KMS-11 (cell line): ENCODE results near the gene LGALS9.

Source experiments
- H2AFZ ChIP-seq: fragments of 200-600 bp; sonication (generic); 2 replicates; pipeline ENCODE4 v1.6.1; 2016; ENCODE audit warnings: antibody characterized with exemption, mixed run types, low read depth
- H3K27ac ChIP-seq: fragments of 200-600 bp; sonication (generic); 2 replicates; pipeline ENCODE4 v1.6.1; 2016; ENCODE audit warnings: mild to moderate bottlenecking, mixed run types
- H3K27me3 ChIP-seq: fragments of 200-600 bp; sonication (generic); 2 replicates; pipeline ENCODE4 v1.6.1; 2017; ENCODE audit warnings: mild to moderate bottlenecking, low read depth, mixed run types, moderate library complexity; ENCODE audit not compliant: insufficient read depth
- H3K36me3 ChIP-seq: fragments of 200-600 bp; sonication (generic); 2 replicates; pipeline ENCODE4 v1.6.1; 2017; ENCODE audit warnings: mild to moderate bottlenecking, mixed run types; ENCODE audit not compliant: insufficient read depth
- H3K4me1 ChIP-seq: fragments of 200-600 bp; sonication (generic); 2 replicates; pipeline ENCODE4 v1.6.1; 2016; ENCODE audit warnings: mild to moderate bottlenecking, low read depth, mixed run types; ENCODE audit not compliant: poor library complexity, severe bottlenecking
- H3K4me2 ChIP-seq: fragments of 200-600 bp; sonication (generic); 2 replicates; pipeline ENCODE4 v1.7.0; 2016; ENCODE audit warnings: mild to moderate bottlenecking, mixed run types
- H3K4me3 ChIP-seq: fragments of 200-600 bp; sonication (generic); IDR thresholded peaks from 2 replicates; pipeline ENCODE4 v1.6.1; 2017; ENCODE audit warnings: low read depth, low read length, mixed read lengths; ENCODE audit not compliant: insufficient read depth
- H3K79me2 ChIP-seq: fragments of 200-600 bp; sonication (generic); 2 replicates; pipeline ENCODE4 v1.6.1; 2016; ENCODE audit warnings: low read depth, mixed run types; ENCODE audit not compliant: insufficient read depth
- H3K9ac ChIP-seq: fragments of 200-600 bp; sonication (generic); 2 replicates; pipeline ENCODE4 v1.6.1; 2016; ENCODE audit warnings: mild to moderate bottlenecking, mixed run types
- H4K20me1 ChIP-seq: fragments of 200-600 bp; sonication (generic); 2 replicates; pipeline ENCODE4 v1.6.1; 2016; ENCODE audit warnings: mild to moderate bottlenecking, mixed run types; ENCODE audit not compliant: insufficient read depth
- CTCF ChIP-seq: fragments of 200-600 bp; sonication (generic); conservative IDR thresholded peaks from 2 replicates; pipeline ENCODE4 v1.6.1; 2017; ENCODE audit warnings: low read depth, mild to moderate bottlenecking, antibody characterized with exemption, low read length, moderate library complexity, mixed read lengths

The LGALS9 gene

DNA sequence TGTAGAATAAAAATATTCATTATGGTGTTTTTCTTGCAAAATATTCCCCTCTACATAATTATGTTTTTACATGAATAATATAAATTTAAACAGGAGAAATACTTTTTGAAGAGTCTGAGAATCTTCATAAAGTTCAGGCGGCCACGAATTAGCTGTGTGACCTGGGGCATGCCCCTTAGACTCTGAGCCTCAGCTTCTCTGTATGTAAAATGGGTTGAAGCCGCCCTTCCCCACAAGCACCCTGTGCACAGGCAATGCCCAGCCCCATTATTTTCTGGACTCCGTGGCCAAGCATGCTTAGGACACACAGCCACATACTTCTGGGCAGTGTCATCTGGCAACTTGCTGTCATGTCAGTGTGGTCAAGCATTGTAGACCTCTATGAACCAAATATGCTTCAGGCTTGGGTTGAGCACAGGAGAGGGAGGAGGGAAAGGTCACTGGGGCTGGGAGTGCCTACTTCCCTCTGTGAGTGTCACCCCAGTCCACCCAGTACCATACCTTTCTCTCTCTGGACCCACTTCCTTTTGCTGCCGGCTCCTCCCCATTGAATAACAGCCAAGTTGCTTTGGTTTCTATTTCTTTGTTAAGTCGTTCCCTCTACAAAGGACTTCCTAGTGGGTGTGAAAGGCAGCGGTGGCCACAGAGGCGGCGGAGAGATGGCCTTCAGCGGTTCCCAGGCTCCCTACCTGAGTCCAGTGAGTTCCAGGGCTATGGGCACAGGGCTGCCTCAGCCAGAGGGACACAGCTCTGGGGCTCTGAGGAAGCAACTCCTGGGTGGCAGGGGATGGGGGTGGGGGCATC is at the start of gene LGALS9:
TSS of gene LGALS9 (plus strand) at position 582 of the 804 bp plus-strand sequence. CDS start at position 660, 78 bp downstream.
- H4K20me1 ChIP-seq: no peaks in the 10 kb centered on the region
- no peaks in the 10 kb centered on the region for H3K79me2 ChIP-seq
- peak within 1 kb of the TSS; percentile 42 for H3K4me2 ChIP-seq
- no peak for TF ChIP-seq CTCF
- H3K4me3 ChIP-seq: no peak within 1 kb of the TSS
- H2AFZ ChIP-seq: no peak within 1 kb of the TSS; the same call in 1 of the 2 replicates
- H3K27me3 ChIP-seq: no peaks in the 10 kb centered on the region
- H3K36me3 ChIP-seq: no peaks in the 10 kb centered on the region
- peaks cover 7% of the 10 kb centered on the region for H3K4me1 ChIP-seq
- H3K9ac ChIP-seq: no peak within 1 kb of the TSS; the same call in 1 of the 2 replicates
- H3K27ac ChIP-seq: no peak within 1 kb of the TSS

GRCh38 chr17:27582696-27583095 is 48.3 kb upstream of the LGALS9 start:
- no peak overlapping the region for H3K9ac ChIP-seq

DNA sequence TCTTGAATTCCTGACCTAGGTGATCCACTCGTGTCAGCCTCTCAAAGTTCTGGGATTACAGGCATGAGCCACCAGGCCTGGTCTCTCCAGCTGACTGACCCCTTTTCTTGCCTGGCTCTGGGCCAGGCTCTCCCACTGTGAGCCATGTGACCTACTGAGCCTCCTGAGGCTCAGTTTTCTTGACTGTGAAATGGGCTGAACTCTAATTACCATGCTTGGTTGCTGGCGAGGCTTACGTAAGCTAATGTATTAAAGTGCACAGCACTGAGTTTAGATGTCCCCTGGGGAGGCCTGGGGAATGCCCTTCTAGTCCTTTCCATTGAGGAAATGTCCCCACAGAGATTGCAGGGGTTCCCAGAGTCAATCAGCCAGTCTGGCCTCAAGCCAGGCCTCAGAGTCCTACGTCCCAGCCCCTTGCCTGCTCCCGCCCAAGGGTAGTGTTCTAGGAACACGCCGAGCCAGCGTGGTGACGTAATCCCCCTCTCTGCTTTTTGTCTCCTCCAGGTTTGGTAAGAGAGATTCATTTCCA is 45.8 kb upstream of the LGALS9 start:
- Histone ChIP-seq H3K4me2 (no peak overlapping the region), H4K20me1 (no peaks in the 10 kb centered on the region), H2AFZ (no peak overlapping the region), H3K4me3 (no peak overlapping the region), H3K9ac (no peak overlapping the region), H3K27ac (no peak overlapping the region), H3K4me1 (no peaks in the 10 kb centered on the region), H3K79me2 (no peaks in the 10 kb centered on the region), H3K36me3 (no peaks in the 10 kb centered on the region), H3K27me3 (no peaks in the 10 kb centered on the region)
- TF ChIP-seq CTCF: no peak

More at GRCh38 chr17:27582696-27583095, 48.3 kb upstream of the LGALS9 start:
- Histone ChIP-seq H3K27me3 (no peaks in the 10 kb centered on the region), H3K79me2 (no peaks in the 10 kb centered on the region), H3K4me2 (no peak overlapping the region), H3K4me3 (no peak overlapping the region), H3K4me1 (no peaks in the 10 kb centered on the region), H4K20me1 (no peaks in the 10 kb centered on the region), H2AFZ (no peak overlapping the region), H3K27ac (no peak overlapping the region), H3K36me3 (no peaks in the 10 kb centered on the region)
- TF ChIP-seq CTCF: no peak

GRCh38 chr17:27585792-27586191 is 45.2 kb upstream of the LGALS9 start:
- Histone ChIP-seq H3K36me3 (no peaks in the 10 kb centered on the region), H3K27me3 (no peaks in the 10 kb centered on the region), H3K4me2 (no peak overlapping the region), H4K20me1 (no peaks in the 10 kb centered on the region), H3K27ac (no peak overlapping the region), H3K9ac (no peak overlapping the region), H3K79me2 (no peaks in the 10 kb centered on the region), H3K4me3 (no peak overlapping the region), H3K4me1 (no peaks in the 10 kb centered on the region), H2AFZ (no peak overlapping the region)
- TF ChIP-seq CTCF: no peak
